ENCODE results near the gene PEX14.

GRCh38 chr1:10433790-10434189, 41.0 kb upstream of the PEX14 start:
- TF ChIP-seq CTCF (conservative IDR thresholded peaks at IDR 0.05; ENCODE audit: low read depth in 2 of 2) (no peak), STAT1 (IDR thresholded peaks at IDR 0.05; ENCODE audit: unreplicated experiment) (no peak), ETS1 (IDR thresholded peaks at IDR 0.05) (no peak), POLR2AphosphoS5 (IDR thresholded peaks at IDR 0.05; ENCODE audit: low read depth) (no peak), ZNF331 (CRISPR knock-in tag; IDR thresholded peaks at IDR 0.05; ENCODE audit: low read depth) (no peak), EZH2phosphoT487 (IDR thresholded peaks at IDR 0.05; ENCODE audit: unreplicated experiment) (no peak), EZH2 (IDR thresholded peaks at IDR 0.05; ENCODE audit: low read depth, unreplicated experiment) (no peak)

All from GM23338 (cell line).